Choroid plexus epithelial cell (primary cell): ENCODE measurements around the gene MLC1.

ENCODE experiments used
- DNase-seq: peaks from one replicate; pipeline ENCODE4 v3.0.0-alpha.2; 2010; ENCODE audit warnings: low read depth
- H3K4me3 ChIP-seq: 2 replicates; pipeline ENCODE4 v1.5.1; 2011; ENCODE audit warnings: low read depth, mild to moderate bottlenecking, control low read depth, low read length, moderate library complexity
- TF ChIP-seq, protein P1 (sequence below): conservative IDR thresholded peaks from 2 replicates; pipeline ENCODE4 v1.5.1; 2011; ENCODE audit warnings: low read depth, mild to moderate bottlenecking, control low read depth, inconsistent platforms, low read length, moderate library complexity

The MLC1 gene

DNA sequence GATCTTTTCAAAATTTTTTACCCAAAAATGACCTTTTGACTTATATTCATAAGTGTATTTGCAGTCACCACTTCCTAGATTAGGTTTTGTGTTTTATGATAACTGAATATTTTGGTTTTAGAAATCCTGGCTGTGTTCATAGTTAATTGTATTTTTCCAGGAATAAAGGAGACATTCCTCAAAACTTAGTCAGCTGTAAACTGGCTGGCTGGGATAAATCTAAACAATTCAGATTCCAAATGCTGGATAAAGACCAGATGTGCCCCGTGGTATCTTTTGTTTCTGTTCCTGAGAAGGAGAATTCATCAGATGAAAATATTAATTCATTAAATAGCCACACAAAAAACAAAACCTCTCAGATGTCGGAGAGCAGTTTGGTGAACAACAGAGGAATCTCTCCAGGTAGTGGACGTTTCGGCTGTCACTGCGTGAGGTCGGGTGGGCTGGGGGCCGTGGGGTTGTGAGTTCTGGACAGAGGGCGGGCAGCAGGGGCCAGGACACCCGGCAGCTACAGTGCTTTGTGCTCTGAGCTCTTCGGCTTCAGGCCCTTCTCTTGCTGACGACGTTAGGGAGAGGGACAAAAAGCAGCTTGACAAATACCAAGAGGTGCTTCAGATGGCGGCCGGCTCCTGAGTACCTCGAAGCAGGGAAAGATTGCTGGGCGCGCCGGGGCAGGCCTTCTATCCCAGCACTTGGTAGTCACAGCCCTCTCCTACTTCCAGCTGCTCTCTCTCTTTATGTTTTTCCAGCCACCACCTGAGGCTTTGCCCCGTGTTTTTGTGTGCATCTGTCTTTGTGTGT is 29.2 kb upstream of the MLC1 start:
- TF ChIP-seq, protein P1, sequence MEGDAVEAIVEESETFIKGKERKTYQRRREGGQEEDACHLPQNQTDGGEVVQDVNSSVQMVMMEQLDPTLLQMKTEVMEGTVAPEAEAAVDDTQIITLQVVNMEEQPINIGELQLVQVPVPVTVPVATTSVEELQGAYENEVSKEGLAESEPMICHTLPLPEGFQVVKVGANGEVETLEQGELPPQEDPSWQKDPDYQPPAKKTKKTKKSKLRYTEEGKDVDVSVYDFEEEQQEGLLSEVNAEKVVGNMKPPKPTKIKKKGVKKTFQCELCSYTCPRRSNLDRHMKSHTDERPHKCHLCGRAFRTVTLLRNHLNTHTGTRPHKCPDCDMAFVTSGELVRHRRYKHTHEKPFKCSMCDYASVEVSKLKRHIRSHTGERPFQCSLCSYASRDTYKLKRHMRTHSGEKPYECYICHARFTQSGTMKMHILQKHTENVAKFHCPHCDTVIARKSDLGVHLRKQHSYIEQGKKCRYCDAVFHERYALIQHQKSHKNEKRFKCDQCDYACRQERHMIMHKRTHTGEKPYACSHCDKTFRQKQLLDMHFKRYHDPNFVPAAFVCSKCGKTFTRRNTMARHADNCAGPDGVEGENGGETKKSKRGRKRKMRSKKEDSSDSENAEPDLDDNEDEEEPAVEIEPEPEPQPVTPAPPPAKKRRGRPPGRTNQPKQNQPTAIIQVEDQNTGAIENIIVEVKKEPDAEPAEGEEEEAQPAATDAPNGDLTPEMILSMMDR = no peak
- H3K4me3 ChIP-seq = peak overlapping the region; percentile 48
- DNase-seq = peak; percentile 74

DNA sequence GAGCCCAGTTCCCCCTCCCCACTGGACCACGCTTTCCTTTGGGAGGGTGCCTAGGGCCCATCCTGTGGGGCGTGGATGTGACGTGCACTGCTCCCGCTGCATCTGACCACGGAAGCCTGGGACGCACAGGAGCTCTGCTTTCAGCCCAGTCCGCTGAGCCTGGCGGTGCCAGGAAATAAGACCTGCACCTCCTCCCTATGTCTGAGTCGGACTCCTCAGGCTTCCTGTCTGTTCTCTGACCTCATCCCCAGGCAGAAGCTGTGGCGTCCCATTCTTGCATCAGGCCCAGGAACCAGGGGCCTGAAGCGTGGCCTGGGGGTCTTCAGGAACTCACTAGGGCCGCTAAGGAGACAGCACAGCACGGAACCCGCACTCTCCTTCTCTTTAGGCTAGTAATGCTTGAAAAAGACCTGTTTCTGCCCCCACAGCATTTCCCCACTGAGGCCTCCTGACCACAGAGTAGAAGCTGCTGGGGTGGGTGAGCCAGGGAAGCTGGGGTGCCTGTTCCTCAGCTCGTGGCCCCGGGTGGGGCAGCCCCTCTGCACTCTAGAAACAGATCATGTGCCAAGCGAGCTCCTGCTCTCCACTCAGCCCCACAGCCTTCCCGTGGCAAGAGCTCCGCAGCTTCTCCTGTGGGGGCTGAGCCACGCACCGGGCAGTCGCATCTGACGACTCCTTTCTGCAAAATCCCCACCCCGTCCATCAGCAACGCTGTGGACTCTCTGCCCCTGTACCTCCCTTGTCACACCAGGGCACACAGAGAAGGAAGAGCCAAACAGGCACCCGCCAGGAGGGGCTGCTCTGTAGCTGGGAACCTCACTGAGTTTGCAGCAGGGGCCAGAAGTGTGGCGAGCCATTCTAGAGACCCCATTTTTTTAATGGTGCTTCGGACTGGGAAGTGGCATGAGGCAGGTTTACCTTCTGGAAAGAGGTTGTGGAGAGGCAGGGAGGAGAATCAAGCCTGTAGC is 27.2 kb upstream of the MLC1 start:
- TF ChIP-seq, protein P1 = no peak
- peak; percentile 94 for DNase-seq
- no peak overlapping the region for H3K4me3 ChIP-seq

DNA sequence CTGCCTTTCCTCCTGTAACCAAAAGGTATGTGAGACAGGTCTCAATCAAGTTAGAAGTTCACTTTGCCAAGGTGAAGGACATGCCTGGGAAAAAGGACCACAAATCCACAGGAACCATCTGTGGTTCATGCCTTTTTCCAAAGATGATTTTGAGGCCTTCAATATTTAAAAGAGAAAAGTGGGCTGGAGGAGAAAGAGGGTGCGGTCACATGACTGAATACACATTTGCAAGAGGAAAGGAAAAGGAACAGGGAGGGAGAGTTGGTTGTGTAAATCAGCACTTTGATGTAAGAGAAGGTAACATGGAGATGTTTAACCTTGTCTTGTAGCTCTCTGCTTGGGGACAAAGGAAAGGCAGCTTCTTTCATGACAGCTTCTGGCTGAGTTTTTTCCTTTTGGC is 25.8 kb upstream of the MLC1 start:
- DNase-seq = no peak
- TF ChIP-seq, protein P1 = no peak
- no peak overlapping the region for H3K4me3 ChIP-seq

DNA sequence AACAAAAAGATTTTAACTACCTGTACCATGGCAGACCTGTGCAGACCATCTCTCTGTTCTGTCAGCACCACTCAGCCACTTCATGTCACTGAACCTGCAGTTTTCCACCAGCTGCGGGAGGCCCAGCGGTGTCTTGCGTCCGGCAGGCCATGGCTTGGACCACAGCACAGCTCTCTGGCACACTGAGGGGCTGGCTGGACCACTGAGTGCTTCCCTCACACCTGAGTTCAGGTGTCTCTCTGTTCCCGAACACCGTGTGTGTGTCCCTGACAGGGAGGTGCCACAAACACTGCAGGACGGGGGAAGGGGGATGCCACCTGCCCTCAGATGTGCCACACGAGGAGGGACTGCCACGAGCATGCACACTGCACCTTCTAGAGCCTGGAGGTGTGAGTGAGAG is 22.3 kb upstream of the MLC1 start:
- no peak overlapping the region for H3K4me3 ChIP-seq
- TF ChIP-seq, protein P1 = no peak
- DNase-seq = no peak

DNA sequence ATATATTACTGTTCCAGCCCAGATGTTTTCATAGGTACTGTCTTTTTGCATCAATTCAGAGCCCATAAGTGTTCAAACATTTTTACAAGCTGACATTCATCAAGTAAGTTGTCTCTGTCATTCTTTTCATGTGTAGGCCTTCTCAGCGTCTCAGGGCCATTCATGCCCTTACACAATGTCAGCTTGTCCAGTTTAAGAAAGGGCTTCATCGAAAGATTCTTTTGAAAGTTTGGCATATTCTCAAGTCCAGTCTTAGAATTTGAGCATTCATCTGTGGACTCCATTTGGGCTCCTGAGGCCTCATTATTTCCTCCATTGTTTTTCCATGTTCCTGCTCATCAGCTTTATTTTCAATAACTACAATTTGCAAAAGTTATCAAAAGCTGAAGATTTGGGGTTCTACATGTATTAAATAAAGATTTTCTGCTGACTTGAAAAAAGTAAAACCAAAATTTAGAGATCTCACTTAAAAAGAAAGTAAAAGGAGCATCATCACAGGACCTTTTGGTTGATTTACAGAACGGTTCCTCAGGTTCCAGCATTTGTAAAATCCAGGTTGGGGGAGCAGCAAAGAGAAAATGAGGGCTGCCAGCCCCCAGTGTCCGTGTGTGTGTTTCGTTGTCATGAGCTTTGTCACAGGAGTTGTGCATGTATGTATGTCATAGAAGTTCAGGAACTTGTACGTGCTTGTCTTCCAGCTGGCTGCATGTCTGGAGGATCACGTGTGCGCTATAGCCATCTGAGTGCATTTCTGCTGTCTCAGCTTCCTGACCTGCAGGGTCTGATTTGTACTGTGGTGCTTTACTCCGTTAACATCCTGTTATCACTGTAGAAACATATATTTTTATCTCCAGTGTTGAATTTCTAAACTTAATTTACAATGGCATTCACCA is 20.2 kb upstream of the MLC1 start:
- TF ChIP-seq, protein P1 = no peak
- peak; percentile 79 for DNase-seq
- no peak overlapping the region for H3K4me3 ChIP-seq

DNA sequence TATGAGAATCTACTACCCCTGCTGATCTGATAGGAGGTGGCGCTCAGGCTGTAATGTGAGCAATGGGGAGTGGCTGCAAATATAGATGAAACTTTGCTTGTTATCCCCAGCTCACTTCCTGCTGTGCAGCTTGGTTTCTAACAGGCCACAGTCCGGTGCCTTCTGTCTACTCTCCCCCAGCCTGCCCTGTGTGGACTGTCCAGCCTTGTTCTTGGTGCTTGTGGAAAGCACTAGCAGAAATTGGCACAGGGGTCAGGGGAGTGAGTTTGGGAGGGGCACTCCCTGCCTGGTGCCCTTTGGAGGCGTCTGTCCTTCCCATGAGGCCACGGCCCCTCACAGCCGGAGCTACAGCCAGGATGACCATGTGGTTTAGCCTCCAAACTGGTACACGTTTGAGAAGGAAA is 18.9 kb upstream of the MLC1 start:
- TF ChIP-seq, protein P1 = no peak
- peak overlapping the region; percentile 8 for H3K4me3 ChIP-seq
- DNase-seq = peak; percentile 46
